ENCODE results near the gene LIMS4.
"Not testable (repeated sequence)": the region's sequence is repeated elsewhere in the genome, so short reads cannot be mapped to it uniquely, and the experiment has no call there.

LIMS4 gene

GRCh38 chr2:110472171-110473058, at the start of gene LIMS4:
Gene LIMS4, minus strand, starts transcription at chr2:110472816. Its CDS starts 38 bp downstream, at chr2:110472778.
- H3K27me3 ChIP-seq (ENCODE audit: control insufficient read depth, insufficient read depth, low read length); H3K9ac ChIP-seq (ENCODE audit: low read length); H3K9me3 ChIP-seq (ENCODE audit: control insufficient read depth, low read length); H3K36me3 ChIP-seq (ENCODE audit: control insufficient read depth, insufficient read depth, low read length); H3K4me1 ChIP-seq (ENCODE audit: control insufficient read depth, insufficient read depth, low read length); H3K4me3 ChIP-seq (ENCODE audit: low read length): not testable (repeated sequence)

GRCh38 chr2:110499755-110500377, 27.2 kb upstream of the LIMS4 start:
- not testable (repeated sequence) for H3K4me3 ChIP-seq (ENCODE audit: low read length); H3K4me1 ChIP-seq (ENCODE audit: control insufficient read depth, insufficient read depth, low read length); H3K9me3 ChIP-seq (ENCODE audit: control insufficient read depth, low read length); H3K9ac ChIP-seq (ENCODE audit: low read length); H3K36me3 ChIP-seq (ENCODE audit: control insufficient read depth, insufficient read depth, low read length); H3K27me3 ChIP-seq (ENCODE audit: control insufficient read depth, insufficient read depth, low read length)

- H3K4me3 ChIP-seq (ENCODE audit: low read length); H3K27me3 ChIP-seq (ENCODE audit: control insufficient read depth, insufficient read depth, low read length); H3K36me3 ChIP-seq (ENCODE audit: control insufficient read depth, insufficient read depth, low read length); H3K9me3 ChIP-seq (ENCODE audit: control insufficient read depth, low read length); H3K9ac ChIP-seq (ENCODE audit: low read length); H3K4me1 ChIP-seq (ENCODE audit: control insufficient read depth, insufficient read depth, low read length): not testable (repeated sequence)
Observed at GRCh38 chr2:110496027-110496426, 23.4 kb upstream of the LIMS4 start.

- H3K9me3 ChIP-seq (ENCODE audit: control insufficient read depth, low read length); H3K9ac ChIP-seq (ENCODE audit: low read length); H3K27me3 ChIP-seq (ENCODE audit: control insufficient read depth, insufficient read depth, low read length); H3K36me3 ChIP-seq (ENCODE audit: control insufficient read depth, insufficient read depth, low read length); H3K4me3 ChIP-seq (ENCODE audit: low read length); H3K4me1 ChIP-seq (ENCODE audit: control insufficient read depth, insufficient read depth, low read length): not testable (repeated sequence)
Observed at GRCh38 chr2:110494488-110494887, 21.9 kb upstream of the LIMS4 start.

GRCh38 chr2:110488991-110489390, 16.4 kb upstream of the LIMS4 start:
- H3K36me3 ChIP-seq (ENCODE audit: control insufficient read depth, insufficient read depth, low read length); H3K4me3 ChIP-seq (ENCODE audit: low read length); H3K9me3 ChIP-seq (ENCODE audit: control insufficient read depth, low read length); H3K4me1 ChIP-seq (ENCODE audit: control insufficient read depth, insufficient read depth, low read length); H3K9ac ChIP-seq (ENCODE audit: low read length); H3K27me3 ChIP-seq (ENCODE audit: control insufficient read depth, insufficient read depth, low read length): not testable (repeated sequence)

- H3K9me3 ChIP-seq (ENCODE audit: control insufficient read depth, low read length); H3K4me1 ChIP-seq (ENCODE audit: control insufficient read depth, insufficient read depth, low read length); H3K36me3 ChIP-seq (ENCODE audit: control insufficient read depth, insufficient read depth, low read length); H3K27me3 ChIP-seq (ENCODE audit: control insufficient read depth, insufficient read depth, low read length); H3K4me3 ChIP-seq (ENCODE audit: low read length); H3K9ac ChIP-seq (ENCODE audit: low read length): not testable (repeated sequence)
Observed at GRCh38 chr2:110482697-110483096, 10.1 kb upstream of the LIMS4 start.

GRCh38 chr2:110481200-110481599, 8.6 kb upstream of the LIMS4 start:
- not testable (repeated sequence) for H3K9me3 ChIP-seq (ENCODE audit: control insufficient read depth, low read length); H3K27me3 ChIP-seq (ENCODE audit: control insufficient read depth, insufficient read depth, low read length); H3K9ac ChIP-seq (ENCODE audit: low read length); H3K4me1 ChIP-seq (ENCODE audit: control insufficient read depth, insufficient read depth, low read length); H3K4me3 ChIP-seq (ENCODE audit: low read length); H3K36me3 ChIP-seq (ENCODE audit: control insufficient read depth, insufficient read depth, low read length)

GRCh38 chr2:110480084-110480483, 7.5 kb upstream of the LIMS4 start:
- not testable (repeated sequence) for H3K9me3 ChIP-seq (ENCODE audit: control insufficient read depth, low read length); H3K4me3 ChIP-seq (ENCODE audit: low read length); H3K9ac ChIP-seq (ENCODE audit: low read length); H3K4me1 ChIP-seq (ENCODE audit: control insufficient read depth, insufficient read depth, low read length); H3K27me3 ChIP-seq (ENCODE audit: control insufficient read depth, insufficient read depth, low read length); H3K36me3 ChIP-seq (ENCODE audit: control insufficient read depth, insufficient read depth, low read length)

GRCh38 chr2:110477370-110477769, 4.8 kb upstream of the LIMS4 start:
- H3K36me3 ChIP-seq (ENCODE audit: control insufficient read depth, insufficient read depth, low read length) = not testable (repeated sequence)

GRCh38 chr2:110476952-110477351, 4.3 kb upstream of the LIMS4 start:
- H3K27me3 ChIP-seq (ENCODE audit: control insufficient read depth, insufficient read depth, low read length); H3K4me3 ChIP-seq (ENCODE audit: low read length); H3K36me3 ChIP-seq (ENCODE audit: control insufficient read depth, insufficient read depth, low read length); H3K9ac ChIP-seq (ENCODE audit: low read length); H3K9me3 ChIP-seq (ENCODE audit: control insufficient read depth, low read length); H3K4me1 ChIP-seq (ENCODE audit: control insufficient read depth, insufficient read depth, low read length): not testable (repeated sequence)

More at GRCh38 chr2:110477370-110477769, 4.8 kb upstream of the LIMS4 start:
- not testable (repeated sequence) for H3K9ac ChIP-seq (ENCODE audit: low read length); H3K9me3 ChIP-seq (ENCODE audit: control insufficient read depth, low read length); H3K27me3 ChIP-seq (ENCODE audit: control insufficient read depth, insufficient read depth, low read length); H3K4me1 ChIP-seq (ENCODE audit: control insufficient read depth, insufficient read depth, low read length); H3K4me3 ChIP-seq (ENCODE audit: low read length)

GRCh38 chr2:110475627-110476359, 3.2 kb upstream of the LIMS4 start:
- H3K27me3 ChIP-seq (ENCODE audit: control insufficient read depth, insufficient read depth, low read length); H3K36me3 ChIP-seq (ENCODE audit: control insufficient read depth, insufficient read depth, low read length); H3K9me3 ChIP-seq (ENCODE audit: control insufficient read depth, low read length); H3K4me3 ChIP-seq (ENCODE audit: low read length); H3K9ac ChIP-seq (ENCODE audit: low read length); H3K4me1 ChIP-seq (ENCODE audit: control insufficient read depth, insufficient read depth, low read length): not testable (repeated sequence)

- H3K36me3 ChIP-seq (ENCODE audit: control insufficient read depth, insufficient read depth, low read length); H3K9ac ChIP-seq (ENCODE audit: low read length); H3K9me3 ChIP-seq (ENCODE audit: control insufficient read depth, low read length); H3K27me3 ChIP-seq (ENCODE audit: control insufficient read depth, insufficient read depth, low read length); H3K4me3 ChIP-seq (ENCODE audit: low read length); H3K4me1 ChIP-seq (ENCODE audit: control insufficient read depth, insufficient read depth, low read length): not testable (repeated sequence)
Observed at GRCh38 chr2:110474898-110475297, 2.3 kb upstream of the LIMS4 start.
